MM.1S (cell line): ENCODE measurements around the gene SUZ12.

Source experiments
- CTCF ChIP-seq: fragments of 300-600 bp; sonication (generic); IDR thresholded peaks from 2 replicates; pipeline ENCODE4 v1.5.1; 2016; ENCODE audit warnings: antibody characterized with exemption, low read length, mixed read lengths
- EZH2 ChIP-seq: fragments of 300-600 bp; sonication (generic); optimal IDR thresholded peaks from 2 replicates; pipeline ENCODE3; 2017; ENCODE audit warnings: low read depth, mild to moderate bottlenecking, antibody characterized with exemption, low read length, mixed read lengths
- EZH2phosphoT487 ChIP-seq: fragments of 300-600 bp; sonication (generic); IDR thresholded peaks from 2 replicates; pipeline ENCODE4 v1.6.1; 2018; ENCODE audit warnings: antibody characterized with exemption, low read length

- TF ChIP-seq CTCF: no peak
- no peak for TF ChIP-seq EZH2phosphoT487
- no peak for TF ChIP-seq EZH2
Observed at GRCh38 chr17:31916491-31917064, 20.2 kb upstream of the SUZ12 start.
